Large intestine (tissue), 3 donors: ENCODE measurements around the gene SELENOI. TPM values are rescaled to one million over a fixed set of nuclear protein-coding genes. Genes with fewer than 3 reads are reported as not detected.

ENCODE experiments used
- DNase-seq, 2 donors: peaks; one replicate each; pipeline versions ENCODE4 v3.0.0 to v3.0.0-alpha.2; 2013
- H3K27ac ChIP-seq: one replicate; pipeline ENCODE4 v1.5.1; 2013; ENCODE audit warnings: low read length
- H3K27me3 ChIP-seq: 2 replicates; pipeline ENCODE4 v1.6.1; 2013; ENCODE audit warnings: low read length; ENCODE audit not compliant: control insufficient read depth, insufficient read depth
- H3K36me3 ChIP-seq: 2 replicates; pipeline ENCODE4 v1.6.1; 2013; ENCODE audit warnings: low read length; ENCODE audit not compliant: control insufficient read depth, insufficient read depth
- H3K4me1 ChIP-seq: one replicate; pipeline ENCODE4 v1.6.1; 2013; ENCODE audit warnings: low read length; ENCODE audit not compliant: control insufficient read depth, insufficient read depth
- H3K4me3 ChIP-seq: one replicate; pipeline ENCODE4 v1.5.1; 2013; ENCODE audit warnings: low read length
- H3K9me3 ChIP-seq: one replicate; pipeline ENCODE4 v1.6.1; 2013; ENCODE audit warnings: mild to moderate bottlenecking, low read depth, low read length, moderate library complexity; ENCODE audit not compliant: control insufficient read depth
- WGBS: methylation state at CpG from one replicate; pipeline ENCODE4 v1.1.5; 2013; ENCODE audit warnings: low lambda C conversion rate; ENCODE audit not compliant: insufficient coverage; 5-methylcytosine and 5-hydroxymethylcytosine counted together
- polyA plus RNA-seq: library from polyadenylated mRNA; unstranded; fragments of 120-200 nt; gene quantifications from one replicate; pipeline ENCODE4 v1.2.1, GENCODE V29; 2013

SELENOI gene
- polyA plus RNA-seq, 1 donor = 36.8 TPM

- no peak overlapping the region for H3K27ac ChIP-seq
- H3K27me3 ChIP-seq = peaks cover 2% of the 10 kb centered on the region
- DNase-seq = no peak
- H3K36me3 ChIP-seq = no peaks in the 10 kb centered on the region
- H3K4me1 ChIP-seq = peaks cover 2% of the 10 kb centered on the region
- H3K4me3 ChIP-seq = no peak overlapping the region
- no CpG with 5 or more reads among the region's 9 CpGs for WGBS
- no peaks in the 10 kb centered on the region for H3K9me3 ChIP-seq
Measured at GRCh38 chr2:26407526-26407925, 61.6 kb downstream of the SELENOI start.

- DNase-seq = no peak
- Histone ChIP-seq H3K4me1 (peaks cover 2% of the 10 kb centered on the region), H3K36me3 (no peaks in the 10 kb centered on the region), H3K4me3 (no peak overlapping the region), H3K27ac (no peak overlapping the region), H3K27me3 (no peaks in the 10 kb centered on the region), H3K9me3 (no peaks in the 10 kb centered on the region)
- WGBS = 73% methylated on average over 1 of the region's 1 CpG
Measured at GRCh38 chr2:26409785-26410184, 63.8 kb downstream of the SELENOI start.

DNA sequence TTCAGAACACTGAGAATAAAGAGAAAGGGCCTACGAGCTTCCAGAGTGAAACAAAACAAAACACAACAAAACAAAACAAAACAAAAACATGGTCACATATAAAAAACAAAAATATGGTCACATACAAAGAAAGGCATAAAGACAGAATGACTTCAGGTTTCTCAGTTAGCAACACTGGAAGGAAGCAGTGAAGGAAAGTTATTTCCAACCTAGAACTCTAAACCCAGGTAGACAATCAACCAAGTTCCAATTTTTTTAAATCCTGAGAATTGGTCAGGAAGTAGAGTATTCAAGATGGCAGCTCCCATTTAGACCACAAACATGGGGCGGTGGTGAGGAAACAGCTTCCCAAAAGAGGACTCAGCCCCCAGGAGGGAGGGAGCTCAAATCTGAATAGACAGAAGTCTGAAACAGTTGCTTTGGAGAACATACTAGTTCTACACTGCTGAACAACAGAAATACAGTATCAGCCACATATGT lies 64.9 kb downstream of the SELENOI start:
- no peak for DNase-seq
- H3K27ac ChIP-seq = no peak overlapping the region
- H3K36me3 ChIP-seq = no peaks in the 10 kb centered on the region
- WGBS = no CpG with 5 or more reads among the region's 2 CpGs
- peaks cover 2% of the 10 kb centered on the region for H3K4me1 ChIP-seq
- H3K27me3 ChIP-seq = no peaks in the 10 kb centered on the region
- H3K4me3 ChIP-seq = no peak overlapping the region
- no peaks in the 10 kb centered on the region for H3K9me3 ChIP-seq

DNA sequence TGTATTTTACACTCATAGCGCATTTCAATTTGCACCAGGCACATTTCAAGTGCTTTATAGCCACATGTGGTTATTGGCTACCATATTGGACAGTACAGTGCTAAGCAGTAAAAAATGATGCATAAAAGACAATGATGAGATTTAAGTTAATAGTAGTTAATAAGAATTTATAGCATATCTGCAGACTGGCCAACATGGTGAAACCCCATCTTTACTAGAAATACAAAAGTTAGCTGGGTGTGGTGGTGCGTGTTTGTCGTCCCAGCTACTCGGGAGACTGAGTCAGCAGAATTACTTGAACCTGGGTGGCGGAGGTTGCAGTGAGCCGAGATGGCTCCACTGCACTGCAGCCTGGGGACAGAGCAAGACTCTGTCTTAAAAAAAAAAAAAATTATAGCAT lies 65.5 kb downstream of the SELENOI start:
- Histone ChIP-seq H3K9me3 (no peaks in the 10 kb centered on the region), H3K4me1 (peaks cover 2% of the 10 kb centered on the region), H3K36me3 (no peaks in the 10 kb centered on the region), H3K4me3 (no peak overlapping the region), H3K27me3 (no peaks in the 10 kb centered on the region), H3K27ac (no peak overlapping the region)
- WGBS = 100% methylated on average over 2 of the region's 6 CpGs
- DNase-seq = no peak

GRCh38 chr2:26412091-26412673 lies 66.2 kb downstream of the SELENOI start:
- no peak overlapping the region for H3K27ac ChIP-seq
- peaks cover 2% of the 10 kb centered on the region for H3K4me1 ChIP-seq
- DNase-seq = peak in 1 of 2 donors; percentile 45
- H3K27me3 ChIP-seq = no peaks in the 10 kb centered on the region
- WGBS = 17% methylated on average over 1 of the region's 10 CpGs
- no peaks in the 10 kb centered on the region for H3K36me3 ChIP-seq
- no peaks in the 10 kb centered on the region for H3K9me3 ChIP-seq
- no peak overlapping the region for H3K4me3 ChIP-seq

DNA sequence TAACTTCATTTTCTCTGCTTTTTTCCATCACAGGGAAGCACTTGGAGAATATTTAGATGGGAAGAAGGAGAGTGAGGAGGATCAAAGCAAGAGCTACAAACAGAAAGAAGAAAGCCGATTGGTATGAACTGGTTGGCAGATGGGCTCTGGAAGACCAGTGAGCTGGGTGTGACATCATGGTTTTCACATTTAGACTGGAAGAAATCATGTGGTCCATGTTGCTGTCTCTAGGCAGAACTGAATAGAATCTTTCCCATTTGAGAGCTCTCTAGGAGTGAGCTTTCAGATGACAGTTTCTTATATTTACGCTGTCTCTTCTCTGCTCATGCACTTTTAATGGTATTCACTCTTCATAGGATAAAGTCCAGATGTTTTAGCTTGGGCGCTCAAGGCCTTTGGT lies 68.4 kb downstream of the SELENOI start:
- Histone ChIP-seq H3K27me3 (no peaks in the 10 kb centered on the region), H3K4me3 (no peak overlapping the region), H3K36me3 (no peaks in the 10 kb centered on the region), H3K4me1 (peaks cover 2% of the 10 kb centered on the region), H3K27ac (no peak overlapping the region), H3K9me3 (no peaks in the 10 kb centered on the region)
- no peak for DNase-seq
- 95% methylated on average over 2 of the region's 3 CpGs for WGBS

GRCh38 chr2:26421961-26422360 lies 76.0 kb downstream of the SELENOI start:
- Histone ChIP-seq H3K27ac (no peak overlapping the region), H3K27me3 (no peaks in the 10 kb centered on the region), H3K4me3 (no peak overlapping the region), H3K9me3 (no peaks in the 10 kb centered on the region), H3K4me1 (no peaks in the 10 kb centered on the region), H3K36me3 (no peaks in the 10 kb centered on the region)
- WGBS = 94% methylated on average over 2 of the region's 5 CpGs
- DNase-seq = no peak

DNA sequence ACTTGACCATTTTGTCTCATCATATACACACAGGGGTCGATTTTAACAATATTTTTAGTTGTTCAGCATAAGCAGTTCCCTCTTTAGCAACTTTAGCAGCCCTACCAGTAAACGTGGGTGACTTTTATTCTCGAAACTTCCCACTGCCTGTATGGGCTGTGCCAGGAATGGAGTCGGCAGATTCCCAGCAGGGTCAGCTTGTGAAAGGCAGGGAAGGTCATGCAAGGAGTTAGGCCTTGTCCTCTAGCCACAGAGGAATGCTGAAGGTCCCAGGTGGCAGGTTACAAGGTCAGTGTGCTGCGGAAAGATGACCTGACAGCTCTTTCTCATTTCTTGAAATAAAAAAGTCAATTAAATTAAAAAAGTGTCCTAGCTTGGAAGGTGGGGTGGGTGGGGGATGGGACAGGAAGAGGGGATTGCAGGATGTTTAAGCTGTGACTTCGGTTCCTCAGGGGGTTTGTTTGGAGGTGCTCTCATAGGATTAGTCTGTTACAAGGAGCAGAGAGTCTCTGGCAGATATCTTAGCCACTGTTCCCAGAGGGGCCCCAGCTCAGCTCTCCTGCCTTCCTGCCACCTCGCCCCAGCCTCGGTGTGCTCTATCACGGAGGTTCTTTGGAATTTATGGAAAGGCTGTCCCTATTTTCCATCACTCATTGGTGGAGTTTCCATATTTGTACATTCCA lies 77.1 kb downstream of the SELENOI start:
- no peak overlapping the region for H3K4me3 ChIP-seq
- no peak overlapping the region for H3K27ac ChIP-seq
- no peaks in the 10 kb centered on the region for H3K36me3 ChIP-seq
- DNase-seq = no peak
- H3K4me1 ChIP-seq = no peaks in the 10 kb centered on the region
- 60% methylated on average over 2 of the region's 9 CpGs for WGBS
- no peaks in the 10 kb centered on the region for H3K9me3 ChIP-seq
- no peaks in the 10 kb centered on the region for H3K27me3 ChIP-seq

DNA sequence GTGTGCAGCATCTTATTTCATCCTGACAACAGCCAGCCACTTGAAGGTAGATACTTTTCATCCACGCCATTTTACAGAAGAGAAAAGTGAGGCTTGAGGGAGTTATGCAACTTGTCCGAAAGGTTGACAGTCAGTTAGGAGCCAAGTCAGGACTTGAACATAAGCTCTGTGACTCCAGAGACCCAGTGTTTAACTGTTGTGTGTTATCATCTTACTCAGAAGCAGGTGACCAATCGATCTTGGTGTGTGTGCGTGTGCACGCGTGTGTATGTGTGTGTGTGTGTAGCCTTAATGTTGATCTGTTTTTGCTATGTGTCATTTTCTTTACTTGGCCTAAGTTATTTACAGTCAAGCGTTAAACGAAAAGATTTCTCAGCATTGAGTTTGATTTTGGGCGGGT lies 77.8 kb downstream of the SELENOI start:
- no peak for DNase-seq
- H3K4me1 ChIP-seq = no peaks in the 10 kb centered on the region
- no peaks in the 10 kb centered on the region for H3K9me3 ChIP-seq
- no peaks in the 10 kb centered on the region for H3K27me3 ChIP-seq
- no peak overlapping the region for H3K4me3 ChIP-seq
- no peaks in the 10 kb centered on the region for H3K36me3 ChIP-seq
- WGBS = 100% methylated on average over 1 of the region's 9 CpGs
- no peak overlapping the region for H3K27ac ChIP-seq

DNA sequence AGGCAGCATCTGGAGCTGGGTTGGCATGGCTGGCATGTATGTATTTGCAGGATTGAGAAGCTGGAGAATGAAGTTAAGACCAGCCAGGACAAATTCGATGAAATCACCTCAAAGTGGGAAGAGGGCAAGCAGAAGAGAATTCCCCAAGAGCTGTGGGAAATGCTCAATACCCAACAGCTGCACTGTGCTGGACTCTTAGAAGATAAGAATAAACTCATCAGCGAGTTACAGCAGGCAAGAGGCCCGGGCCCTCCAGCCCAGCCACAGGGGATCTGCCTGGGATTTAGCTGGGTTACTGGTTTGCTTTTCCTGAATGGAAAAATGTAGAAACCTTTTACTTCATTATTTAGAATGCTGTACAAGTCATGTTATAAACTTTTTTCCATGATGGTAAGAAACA lies 78.3 kb downstream of the SELENOI start:
- Histone ChIP-seq H3K4me3 (no peak overlapping the region), H3K27ac (no peak overlapping the region), H3K27me3 (no peaks in the 10 kb centered on the region), H3K9me3 (no peaks in the 10 kb centered on the region), H3K4me1 (no peaks in the 10 kb centered on the region), H3K36me3 (no peaks in the 10 kb centered on the region)
- no peak for DNase-seq
- WGBS = 50% methylated on average over 1 of the region's 3 CpGs

DNA sequence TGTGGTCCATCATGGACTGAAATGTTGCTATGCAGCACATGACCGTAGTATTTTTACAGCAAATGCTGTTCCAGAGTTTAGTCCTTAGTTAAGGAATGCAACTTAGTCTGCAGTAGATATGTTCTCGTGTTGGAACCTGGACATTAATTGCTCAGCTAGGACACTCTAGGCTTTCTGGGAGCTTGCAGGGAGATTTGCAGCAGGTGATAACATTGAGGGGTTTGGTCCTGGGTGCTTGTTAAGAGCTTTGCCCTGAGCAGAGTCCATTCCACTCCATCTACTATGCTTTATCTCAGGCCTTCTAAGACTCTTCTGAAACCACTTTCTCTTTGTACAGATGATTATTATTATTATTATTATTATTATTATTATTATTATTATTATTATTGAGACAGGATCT lies 82.9 kb downstream of the SELENOI start:
- no peak overlapping the region for H3K4me3 ChIP-seq
- no peaks in the 10 kb centered on the region for H3K27me3 ChIP-seq
- no peaks in the 10 kb centered on the region for H3K9me3 ChIP-seq
- no peak overlapping the region for H3K27ac ChIP-seq
- H3K36me3 ChIP-seq = no peaks in the 10 kb centered on the region
- no peaks in the 10 kb centered on the region for H3K4me1 ChIP-seq
- no CpG with 5 or more reads among the region's 2 CpGs for WGBS
- DNase-seq = peak; percentile 61 to 73
